ENCODE measurements around the gene SLCO1B1. TPM values are rescaled to one million over a fixed set of nuclear protein-coding genes. Genes with fewer than 3 reads are reported as not detected.
"Not testable (repeated sequence)": the region's sequence is repeated elsewhere in the genome, so short reads cannot be mapped to it uniquely, and the experiment has no call there.

The SLCO1B1 gene
- polyA plus RNA-seq, 1 experiment = not detected

DNA sequence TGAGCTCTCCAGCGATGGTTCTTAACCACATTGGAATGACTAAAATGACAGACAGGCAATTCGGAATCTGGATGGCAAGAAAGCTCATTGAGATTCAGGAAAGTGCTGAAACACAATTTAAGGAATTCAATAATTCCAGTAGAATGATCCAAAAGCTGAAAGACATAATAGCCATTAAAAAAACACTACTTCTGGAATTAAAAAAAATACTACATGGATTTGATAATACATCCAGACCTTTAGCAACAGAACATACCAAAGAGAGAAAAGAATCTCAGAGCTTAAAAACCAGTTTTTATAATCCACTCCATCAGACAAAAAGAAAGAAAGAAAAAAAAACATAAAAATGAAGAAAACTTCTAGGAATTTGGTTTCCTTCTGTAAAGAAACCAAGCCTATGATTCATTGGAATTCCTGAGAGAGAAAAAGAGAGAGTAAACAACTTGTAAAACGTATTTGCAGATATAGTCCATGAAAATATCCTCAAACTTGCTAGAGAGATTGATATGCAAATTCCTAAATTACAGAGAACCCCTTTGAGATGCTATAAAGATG, 52.8 kb downstream of the SLCO1B1 start:
- no peak for TF ChIP-seq CTCF (IDR thresholded peaks at IDR 0.05; ENCODE audit: insufficient read depth, low read depth, low read length)
- CTCF ChIA-PET = no interaction called here
- POLR2A ChIA-PET = no interaction called here
- no peak for DNase-seq (ENCODE audit: low read depth)
- no peak overlapping the region for H3K4me3 ChIP-seq (ENCODE audit: low read depth, low read length)
- no peaks in the 10 kb centered on the region for H3K27me3 ChIP-seq (ENCODE audit: control insufficient read depth, insufficient read depth, low read length)
- H3K36me3 ChIP-seq (ENCODE audit: control insufficient read depth, insufficient read depth, low read length) = no peaks in the 10 kb centered on the region

DNA sequence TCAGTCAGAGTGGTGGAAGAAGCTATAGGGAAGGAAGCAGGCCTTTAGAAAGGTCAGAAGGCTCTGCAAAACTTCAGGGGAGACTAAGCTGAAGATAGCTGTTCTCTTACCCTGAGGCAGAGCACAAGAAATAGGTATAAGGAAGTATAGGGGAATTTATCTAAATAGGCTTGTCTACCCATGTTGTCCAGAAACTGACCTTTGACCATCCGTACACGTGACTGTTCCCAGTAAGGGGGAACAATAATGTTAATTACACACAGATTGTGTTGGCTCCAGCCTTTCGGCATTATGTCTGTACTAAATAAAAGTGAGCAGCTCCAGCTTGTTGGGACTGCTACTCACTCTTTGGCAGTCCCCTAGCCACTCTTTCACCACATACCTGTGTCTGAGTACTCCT, 59.0 kb downstream of the SLCO1B1 start:
- Histone ChIP-seq H3K27me3 (ENCODE audit: control insufficient read depth, insufficient read depth, low read length) (no peaks in the 10 kb centered on the region), H3K4me3 (ENCODE audit: low read depth, low read length) (no peak overlapping the region), H3K36me3 (ENCODE audit: control insufficient read depth, insufficient read depth, low read length) (no peaks in the 10 kb centered on the region)
- TF ChIP-seq CTCF (IDR thresholded peaks at IDR 0.05; ENCODE audit: insufficient read depth, low read depth, low read length) = no peak
- POLR2A ChIA-PET = no interaction called here
- CTCF ChIA-PET = no interaction called here
- DNase-seq (ENCODE audit: low read depth) = no peak

GRCh38 chr12:21214433-21214832, 83.4 kb downstream of the SLCO1B1 start:
- H3K27me3 ChIP-seq (ENCODE audit: control insufficient read depth, insufficient read depth, low read length); H3K4me3 ChIP-seq (ENCODE audit: low read depth, low read length); H3K36me3 ChIP-seq (ENCODE audit: control insufficient read depth, insufficient read depth, low read length); DNase-seq (ENCODE audit: low read depth); POLR2A ChIA-PET; CTCF ChIA-PET: not testable (repeated sequence)

DNA sequence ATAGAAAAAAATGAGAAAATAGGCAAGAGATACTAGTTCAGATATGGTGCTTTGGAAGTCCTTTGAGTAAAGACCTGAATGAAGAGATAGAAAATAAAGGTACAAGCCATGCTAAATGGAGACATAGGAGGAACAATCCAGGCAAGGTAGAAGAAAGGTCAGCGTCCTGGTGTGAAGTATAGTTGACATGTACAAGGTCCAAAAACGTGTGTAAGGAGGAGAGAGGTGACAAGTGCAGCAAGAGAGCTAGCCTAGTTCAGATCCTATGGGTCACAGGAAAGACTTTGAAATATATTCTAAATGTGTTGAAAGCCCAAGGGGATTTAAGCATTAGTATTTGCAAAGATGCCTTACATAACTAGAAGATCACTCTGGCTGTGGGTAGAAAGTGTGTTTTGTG, 88.2 kb downstream of the SLCO1B1 start:
- CTCF ChIA-PET = no interaction called here
- no peak overlapping the region for H3K4me3 ChIP-seq (ENCODE audit: low read depth, low read length)
- no peaks in the 10 kb centered on the region for H3K36me3 ChIP-seq (ENCODE audit: control insufficient read depth, insufficient read depth, low read length)
- no peak for TF ChIP-seq CTCF (IDR thresholded peaks at IDR 0.05; ENCODE audit: insufficient read depth, low read depth, low read length)
- DNase-seq (ENCODE audit: low read depth) = no peak
- no peaks in the 10 kb centered on the region for H3K27me3 ChIP-seq (ENCODE audit: control insufficient read depth, insufficient read depth, low read length)
- POLR2A ChIA-PET = no interaction called here

GRCh38 chr12:21220266-21220665, 89.3 kb downstream of the SLCO1B1 start:
- no peak for DNase-seq (ENCODE audit: low read depth)
- CTCF ChIA-PET = no interaction called here

More at GRCh38 chr12:21220266-21220665, 89.3 kb downstream of the SLCO1B1 start:
- TF ChIP-seq CTCF (IDR thresholded peaks at IDR 0.05; ENCODE audit: insufficient read depth, low read depth, low read length) = no peak
- no peaks in the 10 kb centered on the region for H3K27me3 ChIP-seq (ENCODE audit: control insufficient read depth, insufficient read depth, low read length)
- POLR2A ChIA-PET = no interaction called here
- H3K36me3 ChIP-seq (ENCODE audit: control insufficient read depth, insufficient read depth, low read length) = no peaks in the 10 kb centered on the region
- H3K4me3 ChIP-seq (ENCODE audit: low read depth, low read length) = no peak overlapping the region
